ENCODE results near the gene RAPGEF4. TPM values are rescaled to one million over a fixed set of nuclear protein-coding genes. Genes with fewer than 3 reads are reported as not detected.

RAPGEF4 gene
- total and polyA plus RNA-seq, 9 of the 15 experiments (the other 6 are each of a cell fraction or from before 2014, with no cell fraction given) = 0.04 to 0.33 (median 0.13) TPM; not detected in 6

GRCh38 chr2:173075781-173076580 lies 340.3 kb downstream of the RAPGEF4 start, which contains the start of gene MAP3K20 (continued):
- TF ChIP-seq DIDO1 (tag; IDR thresholded peaks at IDR 0.05; ENCODE audit: low read depth) = no peak
- TF ChIP-seq HDAC3 (IDR thresholded peaks at IDR 0.05; ENCODE audit: borderline replicate concordance, partially characterized antibody) = no peak
- no peak for TF ChIP-seq ZNF3 (CRISPR knock-in tag; IDR thresholded peaks at IDR 0.05)
- no peak for TF ChIP-seq ELK3 (CRISPR knock-in tag; IDR thresholded peaks at IDR 0.05)
- TF ChIP-seq CLOCK (CRISPR knock-in tag; IDR thresholded peaks at IDR 0.05; ENCODE audit: borderline replicate concordance) = no peak
- no peak for TF ChIP-seq PBX2 (CRISPR knock-in tag; IDR thresholded peaks at IDR 0.05; ENCODE audit: low read depth)
- no peak for TF ChIP-seq PBX2 (tag; conservative IDR thresholded peaks at IDR 0.05; ENCODE audit: low read depth)
- TF ChIP-seq ETV5 (CRISPR knock-in tag; IDR thresholded peaks at IDR 0.05; ENCODE audit: low read depth) = no peak
- no peak for TF ChIP-seq FOXP1 (CRISPR knock-in tag; IDR thresholded peaks at IDR 0.05)
- TF ChIP-seq ZNF184 (CRISPR knock-in tag; IDR thresholded peaks at IDR 0.05) = no peak
- TF ChIP-seq MCM5 (IDR thresholded peaks at IDR 0.05; ENCODE audit: low read depth) = no peak
- 0 out of 2 replicates have a peak, but pooled peaks have one; percentile 59 for TF ChIP-seq E2F5 (CRISPR knock-in tag; IDR thresholded peaks at IDR 0.05)
- peak; percentile 45; the same call in 1 of the 2 replicates for TF ChIP-seq MAX (CRISPR knock-in tag; IDR thresholded peaks at IDR 0.05)
- peak; percentile 23 to 58; a peak in 3 of 4 replicates for TF ChIP-seq RAD21 (CRISPR knock-in tag; conservative IDR thresholded peaks at IDR 0.05 in 1 of 2, IDR thresholded peaks at IDR 0.05 in 1 of 2)
- no peak for TF ChIP-seq SNAPC5 (CRISPR knock-in tag; IDR thresholded peaks at IDR 0.05)
- no peak for TF ChIP-seq ZNF174 (CRISPR knock-in tag; IDR thresholded peaks at IDR 0.05)
- no peak for TF ChIP-seq NKRF (IDR thresholded peaks at IDR 0.05; ENCODE audit: borderline replicate concordance)

All from K562 (cell line).